Kidney tubule cell (primary cell): ENCODE measurements around the gene CTDSPL.
"Not testable (repeated sequence)": the region's sequence is repeated elsewhere in the genome, so short reads cannot be mapped to it uniquely, and the experiment has no call there.

Experiments used
- DNase-seq: peaks from one replicate; pipeline ENCODE4 v3.0.0-alpha.2; 2018; ENCODE audit warnings: low spot score

The CTDSPL gene

GRCh38 chr3:38019658-38020341, 158.1 kb downstream of the CTDSPL start:
- DNase-seq = no peak

- no peak for DNase-seq
Measured at GRCh38 chr3:38020342-38020726, 158.7 kb downstream of the CTDSPL start.

DNA sequence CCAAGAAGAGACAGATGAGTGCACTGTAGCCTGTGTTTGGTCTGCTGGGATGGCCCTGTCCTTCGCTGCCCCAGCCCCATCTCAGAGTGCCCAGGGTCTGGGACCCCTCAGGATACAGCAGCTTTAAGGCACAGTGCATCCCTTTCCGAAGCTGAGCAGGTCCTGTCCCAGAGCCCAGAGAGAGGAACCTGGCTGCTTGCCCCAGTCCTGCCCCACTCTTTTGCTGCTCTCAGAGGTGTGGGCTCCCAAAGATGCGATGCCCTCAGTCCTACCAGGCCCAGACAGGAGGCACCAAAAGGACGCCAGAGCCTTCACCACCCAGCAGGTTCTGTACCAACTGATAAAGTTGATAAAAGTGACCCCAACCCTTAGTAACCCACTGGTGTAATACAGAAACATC, 159.5 kb downstream of the CTDSPL start:
- DNase-seq = no peak

DNA sequence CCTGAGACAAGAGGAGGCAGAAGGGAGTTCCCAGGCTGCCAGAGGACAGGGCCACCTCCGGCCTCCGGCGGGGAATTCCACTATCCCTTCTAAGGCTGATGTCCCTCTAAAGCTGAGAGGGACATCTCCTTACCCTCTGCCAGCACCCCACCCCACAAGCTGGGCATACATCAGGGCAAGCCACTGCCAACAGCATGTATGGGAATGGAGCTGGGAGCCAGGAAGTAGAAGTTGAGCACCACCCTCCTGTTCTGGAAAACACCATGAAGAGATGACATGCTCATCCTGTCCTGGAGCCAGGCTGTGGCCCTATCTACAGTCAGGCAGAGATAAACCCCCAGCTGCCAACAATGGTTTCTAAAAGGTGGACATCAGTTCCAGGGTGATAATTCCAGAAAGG, 160.6 kb downstream of the CTDSPL start:
- DNase-seq = no peak

DNA sequence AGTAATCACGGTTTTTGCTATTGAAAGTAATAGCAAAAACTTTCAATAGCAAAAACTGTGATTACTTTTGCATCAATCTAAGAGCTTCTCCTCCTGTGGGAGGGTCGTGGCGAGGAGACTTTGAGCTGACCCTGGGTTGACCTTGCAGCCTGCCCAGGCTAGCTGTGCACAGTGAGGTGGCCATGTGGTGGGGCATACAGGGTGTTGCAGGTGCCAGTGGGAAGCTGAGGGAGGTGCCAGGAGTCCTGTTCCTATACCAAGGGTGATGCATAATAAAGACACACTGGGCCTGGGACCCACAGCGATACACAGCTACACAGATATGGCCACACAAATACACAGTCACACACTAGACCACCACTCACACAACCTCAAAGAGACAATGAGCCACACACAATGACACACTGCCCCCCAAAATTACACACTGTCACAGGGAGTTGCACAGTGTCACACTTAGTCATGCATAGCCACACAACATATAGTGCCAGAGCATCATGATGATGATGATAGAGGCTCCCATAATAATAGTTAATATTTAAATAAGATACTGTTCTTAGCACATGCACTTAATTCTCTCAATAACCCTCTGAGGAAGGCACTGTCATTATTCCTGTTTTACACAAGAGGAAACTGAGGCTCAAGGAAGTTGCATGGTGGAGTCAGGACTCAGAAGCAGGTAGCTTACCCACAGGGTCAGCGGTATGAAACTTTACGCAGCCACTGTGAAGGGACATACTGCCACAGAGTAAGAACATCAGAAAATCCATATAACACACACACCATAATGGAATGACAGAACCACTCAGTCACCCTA, 161.4 kb downstream of the CTDSPL start:
- no peak for DNase-seq

- DNase-seq = no peak
Measured at GRCh38 chr3:38026856-38027255, 165.2 kb downstream of the CTDSPL start.

DNA sequence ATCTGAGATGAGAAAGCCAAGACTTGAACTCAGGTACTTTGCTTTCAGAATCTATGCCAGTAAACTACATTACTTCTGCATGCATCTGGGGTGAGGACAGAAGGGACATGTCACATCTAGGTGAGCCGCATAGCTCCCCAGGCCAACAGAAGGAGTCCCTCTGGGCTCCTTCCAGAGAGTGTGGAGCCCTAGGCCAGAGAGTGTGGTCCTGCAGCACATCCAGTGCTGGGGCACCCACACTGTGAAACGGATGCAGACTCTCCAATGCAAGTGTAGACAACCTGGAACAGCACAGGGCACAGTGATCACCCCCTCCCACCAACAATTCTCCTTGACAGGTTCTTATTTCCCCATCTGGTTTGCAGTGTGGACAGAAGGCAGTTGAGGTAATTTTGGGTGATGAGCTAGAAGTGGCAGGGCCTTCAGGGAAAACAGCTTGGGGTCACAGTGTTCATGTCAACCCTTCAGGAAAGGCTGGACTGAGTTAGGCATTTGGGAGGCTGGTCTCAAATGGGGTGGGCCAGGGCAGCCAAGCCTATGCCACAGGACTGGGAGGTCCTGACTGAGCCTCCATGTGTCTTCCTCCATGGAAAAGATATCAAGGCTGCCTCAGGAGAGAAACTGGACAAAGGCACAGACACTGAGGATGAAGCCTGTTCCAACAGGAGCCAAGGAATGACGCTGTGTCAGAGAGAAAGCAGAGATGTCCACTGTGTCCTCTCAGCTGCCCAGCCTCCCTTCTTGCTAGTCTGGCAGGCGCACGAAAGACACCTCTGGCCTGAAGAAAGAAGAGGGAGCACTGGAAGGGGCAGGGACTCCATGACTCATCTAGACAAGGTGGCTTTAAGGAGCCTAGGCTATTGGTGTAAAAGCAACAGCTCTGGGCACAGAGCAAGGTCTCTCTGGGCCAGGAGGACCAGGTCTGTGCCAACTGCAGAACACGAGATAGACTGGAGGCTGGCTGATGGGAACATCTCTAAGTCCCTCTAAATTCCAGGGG, 166.1 kb downstream of the CTDSPL start:
- no peak for DNase-seq

DNA sequence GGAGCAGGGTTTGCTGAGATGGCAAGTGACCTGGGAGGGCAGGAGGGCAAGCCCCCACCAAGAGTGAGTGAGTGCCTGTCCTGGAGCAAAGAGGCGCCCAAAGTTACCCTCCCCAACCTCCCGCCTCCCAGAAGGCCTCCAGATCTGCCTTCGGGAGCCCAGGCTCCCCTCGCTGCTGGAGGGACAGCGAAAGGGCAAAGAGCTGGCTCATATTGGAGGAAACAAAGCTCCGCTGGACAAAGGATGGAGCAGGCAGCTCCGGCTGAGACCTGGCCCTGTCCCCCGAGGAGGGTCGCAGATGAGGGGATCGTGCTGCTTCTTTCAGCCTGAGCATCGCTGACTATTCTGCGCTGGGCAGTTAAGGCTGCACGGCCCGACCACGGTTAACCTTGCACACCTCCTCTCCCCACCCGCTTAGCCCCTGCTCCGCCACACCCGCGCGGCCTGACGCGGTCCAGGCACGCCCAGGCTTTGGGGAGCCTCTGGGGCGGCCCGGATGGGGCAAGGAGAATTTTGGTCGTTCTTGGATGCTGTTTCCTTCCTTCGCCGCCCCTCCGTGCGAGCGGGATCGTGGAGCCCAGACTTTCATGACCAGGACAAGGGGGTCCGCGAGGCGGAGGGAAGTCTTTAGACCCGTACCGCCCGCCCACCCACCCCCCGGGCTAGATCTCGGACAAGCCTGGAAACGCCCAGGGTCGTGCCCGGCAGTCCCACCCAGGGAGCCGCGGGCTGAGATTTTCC, 167.1 kb downstream of the CTDSPL start:
- DNase-seq = no peak

DNA sequence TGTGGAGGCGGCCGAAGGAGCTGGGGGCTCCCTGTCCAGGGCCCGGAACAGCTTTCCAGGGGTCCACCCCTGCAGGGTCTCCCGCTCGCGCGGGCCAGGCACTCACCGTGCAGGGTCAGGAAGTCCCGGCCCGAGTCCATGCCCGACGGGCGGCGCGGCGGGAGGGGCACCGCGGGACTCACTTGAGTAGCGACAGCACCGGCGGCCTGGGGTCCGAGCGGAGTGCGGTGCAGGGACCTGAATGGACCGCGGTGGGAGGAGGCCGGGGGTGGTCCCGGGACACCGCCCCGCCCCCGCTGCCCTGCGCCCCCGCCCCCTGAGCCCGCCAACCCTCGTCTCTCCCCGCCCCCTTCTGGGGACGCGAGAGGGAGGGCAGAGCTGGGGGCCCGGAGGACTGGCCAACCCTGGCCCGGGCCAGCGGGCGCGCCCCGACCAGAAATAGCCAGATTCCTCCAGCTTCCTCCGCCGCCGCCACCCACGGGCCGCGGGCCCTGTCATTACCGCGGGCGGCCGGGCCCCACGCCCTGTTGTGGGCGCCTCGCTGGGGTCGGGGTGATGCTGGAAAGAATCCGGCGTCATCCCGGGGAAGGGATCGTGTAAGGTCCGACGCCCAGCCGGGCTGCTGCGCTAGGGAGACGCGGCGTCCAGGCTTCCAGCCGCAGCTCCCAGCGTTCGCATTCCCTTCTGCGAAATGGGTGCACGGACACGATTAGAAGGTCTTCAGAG, 167.9 kb downstream of the CTDSPL start, which contains the start of gene PLCD1:
PLCD1 (minus strand) TSS at position 243 of the 726 bp plus-strand sequence; CDS start at position 140, 103 bp downstream.
- peak; percentile 70 for DNase-seq

DNA sequence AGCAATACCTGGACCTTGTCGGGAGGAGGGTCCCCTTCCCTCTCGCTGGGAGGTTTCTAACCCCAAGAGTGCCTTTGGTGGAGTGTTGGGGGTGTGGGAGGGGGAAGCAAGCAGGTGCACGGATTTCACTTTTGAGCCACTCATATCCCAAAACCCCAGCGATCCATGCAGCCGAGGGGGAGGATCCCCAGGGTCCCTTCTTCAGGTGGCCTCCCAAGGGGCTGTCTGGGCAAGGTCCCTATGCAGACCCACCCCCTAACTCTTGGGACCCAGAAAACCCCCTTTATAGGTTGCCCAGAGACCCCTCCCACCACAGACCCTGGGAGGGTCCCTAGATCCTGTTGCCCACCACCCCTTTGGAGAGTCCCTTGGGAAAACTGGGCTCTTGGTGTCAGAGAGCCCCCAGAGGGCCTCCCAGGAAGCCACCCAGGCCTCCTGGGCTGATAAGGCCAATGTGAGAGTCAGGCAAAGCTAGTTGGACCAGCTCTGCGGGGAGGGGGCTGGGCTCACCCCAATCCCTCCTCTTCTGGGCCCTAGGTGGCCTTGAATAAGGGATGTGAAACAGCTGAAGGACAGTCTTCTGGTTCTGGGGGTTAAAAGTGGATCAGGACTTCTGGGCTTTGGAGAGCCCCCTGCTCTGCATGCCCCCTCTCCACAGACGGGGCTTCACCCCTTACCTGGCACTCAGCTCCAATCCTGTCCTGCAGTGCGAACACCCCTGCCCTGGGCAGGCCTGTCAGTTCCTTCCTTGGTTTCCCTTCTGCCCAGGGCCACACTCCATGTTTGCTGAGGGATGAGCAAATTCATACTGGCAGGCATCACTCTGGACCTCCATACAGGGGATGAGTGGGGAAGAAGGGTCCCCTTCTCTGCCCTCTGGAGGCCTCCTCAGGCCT, 168.7 kb downstream of the CTDSPL start:
- no peak for DNase-seq

DNA sequence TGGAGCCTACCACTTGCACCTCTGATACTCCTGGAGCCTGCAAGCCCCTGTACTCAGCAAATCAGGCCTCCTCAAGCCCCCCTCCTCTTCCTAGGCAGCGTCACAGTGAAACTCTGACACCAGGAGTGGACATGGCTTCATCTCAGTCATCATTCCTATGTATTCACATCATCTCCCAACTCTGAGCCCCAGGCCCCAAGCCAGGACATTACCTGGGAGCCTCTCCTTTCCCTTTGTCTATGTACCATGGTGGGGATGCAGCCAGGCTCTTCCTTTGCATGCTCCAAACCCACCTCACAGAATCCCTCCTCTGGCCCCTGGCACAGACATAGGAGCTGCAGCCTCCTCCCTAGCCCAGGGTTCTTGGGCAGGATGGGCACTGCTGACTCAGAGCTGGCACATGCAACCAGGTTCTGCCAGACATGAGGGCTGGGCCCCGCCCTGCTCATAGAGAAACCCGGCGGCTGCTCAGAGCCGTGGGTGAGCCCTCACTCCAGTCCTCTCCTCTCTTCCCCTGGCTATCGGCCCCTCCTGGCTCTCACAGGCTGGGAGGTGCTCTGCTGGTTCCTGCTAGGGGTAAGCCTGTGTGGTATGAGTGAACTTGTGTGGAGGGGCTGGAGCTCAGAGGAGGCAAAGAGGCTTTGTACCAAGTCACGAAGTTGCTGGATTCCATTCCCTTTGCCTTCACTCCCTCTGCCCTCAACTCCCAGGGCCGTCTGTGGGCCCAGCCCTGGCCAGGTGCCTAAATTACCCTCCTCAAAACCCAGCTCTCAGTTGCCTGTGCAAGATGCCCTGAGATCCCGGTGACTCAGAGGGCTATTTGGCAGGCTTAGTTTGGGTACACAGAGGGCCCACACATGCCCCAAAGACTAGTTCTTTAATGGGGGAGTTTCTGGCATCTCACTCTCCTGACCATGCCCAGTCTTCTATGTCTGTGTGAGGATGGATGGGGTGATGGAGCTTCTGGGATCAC, 169.6 kb downstream of the CTDSPL start:
- peak; percentile 87 for DNase-seq

GRCh38 chr3:38032328-38032865, 170.7 kb downstream of the CTDSPL start:
- no peak for DNase-seq

DNA sequence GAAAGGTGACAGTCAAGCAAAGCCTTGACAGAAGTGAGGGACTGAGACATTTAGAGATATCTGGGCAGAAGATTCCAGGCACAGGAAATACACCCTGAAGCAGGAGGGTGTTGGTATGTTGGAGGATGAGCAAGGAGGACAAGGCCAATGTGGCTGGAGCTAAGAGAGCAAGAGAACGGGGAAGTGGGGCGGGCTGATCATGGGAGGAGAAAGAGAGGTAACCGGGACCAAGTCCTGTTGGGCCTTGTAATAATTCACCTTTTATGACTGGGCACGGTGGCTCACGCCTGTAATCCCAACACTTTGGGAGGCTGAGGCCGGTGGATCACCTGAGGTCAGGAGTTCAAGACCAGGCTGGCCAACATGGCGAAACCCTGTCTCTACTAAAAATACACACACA, 171.9 kb downstream of the CTDSPL start:
- not testable (repeated sequence) for DNase-seq
